Measurements from ENCODE around the gene USP49.
"Not testable (repeated sequence)": the region's sequence is repeated elsewhere in the genome, so short reads cannot be mapped to it uniquely, and the experiment has no call there.

USP49 gene

GRCh38 chr6:41778895-41779294 lies 116.3 kb downstream of the USP49 start:
- DNase-seq, result no peak

- no peak for DNase-seq
Observed at GRCh38 chr6:41777551-41778285, 117.5 kb downstream of the USP49 start.

GRCh38 chr6:41775293-41775882 lies 119.8 kb downstream of the USP49 start:
- DNase-seq, result no peak

- no peak for DNase-seq
Observed at GRCh38 chr6:41774841-41775240, 120.3 kb downstream of the USP49 start.

- DNase-seq, result no peak
Observed at GRCh38 chr6:41771058-41771983, 123.9 kb downstream of the USP49 start.

GRCh38 chr6:41770381-41771057 lies 124.7 kb downstream of the USP49 start:
- no peak for DNase-seq

GRCh38 chr6:41769376-41769775 lies 125.8 kb downstream of the USP49 start:
- DNase-seq, result no peak

- no peak for DNase-seq
Observed at GRCh38 chr6:41768545-41769308, 126.4 kb downstream of the USP49 start.

GRCh38 chr6:41767112-41767833 lies 127.9 kb downstream of the USP49 start:
- no peak for DNase-seq

- not testable (repeated sequence) for DNase-seq
Observed at GRCh38 chr6:41766043-41766664, 129.0 kb downstream of the USP49 start.

GRCh38 chr6:41763470-41763869 lies 131.7 kb downstream of the USP49 start:
- no peak for DNase-seq

GRCh38 chr6:41759905-41760579 lies 135.1 kb downstream of the USP49 start:
- no peak for DNase-seq

- DNase-seq, result no peak
Observed at GRCh38 chr6:41759106-41759904, 135.9 kb downstream of the USP49 start.

- no peak for DNase-seq
Observed at GRCh38 chr6:41758641-41759035, 136.5 kb downstream of the USP49 start.

GRCh38 chr6:41757931-41758640 lies 137.1 kb downstream of the USP49 start:
- DNase-seq, result no peak

- no peak for DNase-seq
Observed at GRCh38 chr6:41757271-41757670, 137.9 kb downstream of the USP49 start.

GRCh38 chr6:41756354-41756753 lies 138.8 kb downstream of the USP49 start:
- DNase-seq, result no peak

- no peak for DNase-seq
Observed at GRCh38 chr6:41755895-41756294, 139.3 kb downstream of the USP49 start.

GRCh38 chr6:41750374-41750773 lies 144.8 kb downstream of the USP49 start:
- DNase-seq, result no peak

Measured in NCI-H774 (cell line).